HepG2 (cell line): Measurements from ENCODE around the gene FIS1.

Source experiments
- CBFB ChIP-seq: sonication (generic); formaldehyde crosslinking; IDR thresholded peaks from 2 replicates; pipeline ENCODE4 v1.4.0; 2020; ENCODE audit warnings: missing genetic modification reagents
- CENPT ChIP-seq: sonication (generic); formaldehyde crosslinking; IDR thresholded peaks from 2 replicates; pipeline ENCODE4 v1.8.0; 2022; ENCODE audit warnings: low read depth, mild to moderate bottlenecking, moderate library complexity, missing genetic modification reagents
- CREB1 ChIP-seq, 2 experiments: fragments of 450-650 bp in 1 of 2; IDR thresholded peaks; 2 replicates each; pipeline ENCODE4 v1.6.1; 2016 to 2017; ENCODE audit warnings: control low read depth in 1 of 2, mild to moderate bottlenecking in 1 of 2, missing compliant biosample characterization in 1 of 2, missing genetic modification characterization in 1 of 2
- GTF3A ChIP-seq: sonication (generic); formaldehyde crosslinking; conservative IDR thresholded peaks from 2 replicates; pipeline ENCODE4 v1.4.0; 2020; ENCODE audit warnings: mild to moderate bottlenecking, missing genetic modification reagents
- KLF15 ChIP-seq: sonication (generic); formaldehyde crosslinking; IDR thresholded peaks from 2 replicates; pipeline ENCODE4 v1.8.1; 2023; ENCODE audit warnings: borderline replicate concordance, mild to moderate bottlenecking, inconsistent platforms, missing genetic modification reagents, mixed read lengths
- POLR2A ChIP-seq, 2 experiments: IDR thresholded peaks; 2 replicates each; pipeline ENCODE4 v1.6.1; 2011; ENCODE audit warnings: low read depth in 2 of 2, low read length in 2 of 2, mild to moderate bottlenecking in 1 of 2, moderate library complexity in 1 of 2; ENCODE audit not compliant: insufficient read depth in 1 of 2
- ZNF143 ChIP-seq: sonication (generic); formaldehyde crosslinking; IDR thresholded peaks from 2 replicates; pipeline ENCODE4 v1.4.0; 2020; ENCODE audit warnings: missing genetic modification reagents
- ZNF354B ChIP-seq: sonication (generic); formaldehyde crosslinking; IDR thresholded peaks from 2 replicates; pipeline ENCODE4 v1.8.0; 2022; ENCODE audit warnings: mild to moderate bottlenecking, missing genetic modification reagents
- TF ChIP-seq, protein P1 (sequence below): sonication (generic); formaldehyde crosslinking; IDR thresholded peaks from 2 replicates; pipeline ENCODE4 v1.5.0; 2020; ENCODE audit warnings: mild to moderate bottlenecking, missing genetic modification reagents, moderate library complexity
- TF ChIP-seq, protein P2 (sequence below), 2 experiments: sonication (generic) in 1 of 2; formaldehyde crosslinking in 1 of 2; IDR thresholded peaks; 2 replicates each; pipeline versions ENCODE4 v1.5.1 to v1.6.1; 2011 to 2020; ENCODE audit warnings: borderline replicate concordance in 1 of 2, low read depth in 1 of 2, low read length in 1 of 2, mild to moderate bottlenecking in 1 of 2, missing genetic modification reagents in 1 of 2, moderate library complexity in 1 of 2
- TF ChIP-seq, protein P3 (sequence below): sonication (generic); formaldehyde crosslinking; IDR thresholded peaks from 2 replicates; pipeline ENCODE4 v1.4.0; 2020; ENCODE audit warnings: missing genetic modification reagents
- TF ChIP-seq, protein P4 (sequence below): sonication (generic); formaldehyde crosslinking; IDR thresholded peaks from 2 replicates; pipeline ENCODE4 v1.4.0; 2020; ENCODE audit warnings: mild to moderate bottlenecking, missing genetic modification reagents

DNA sequence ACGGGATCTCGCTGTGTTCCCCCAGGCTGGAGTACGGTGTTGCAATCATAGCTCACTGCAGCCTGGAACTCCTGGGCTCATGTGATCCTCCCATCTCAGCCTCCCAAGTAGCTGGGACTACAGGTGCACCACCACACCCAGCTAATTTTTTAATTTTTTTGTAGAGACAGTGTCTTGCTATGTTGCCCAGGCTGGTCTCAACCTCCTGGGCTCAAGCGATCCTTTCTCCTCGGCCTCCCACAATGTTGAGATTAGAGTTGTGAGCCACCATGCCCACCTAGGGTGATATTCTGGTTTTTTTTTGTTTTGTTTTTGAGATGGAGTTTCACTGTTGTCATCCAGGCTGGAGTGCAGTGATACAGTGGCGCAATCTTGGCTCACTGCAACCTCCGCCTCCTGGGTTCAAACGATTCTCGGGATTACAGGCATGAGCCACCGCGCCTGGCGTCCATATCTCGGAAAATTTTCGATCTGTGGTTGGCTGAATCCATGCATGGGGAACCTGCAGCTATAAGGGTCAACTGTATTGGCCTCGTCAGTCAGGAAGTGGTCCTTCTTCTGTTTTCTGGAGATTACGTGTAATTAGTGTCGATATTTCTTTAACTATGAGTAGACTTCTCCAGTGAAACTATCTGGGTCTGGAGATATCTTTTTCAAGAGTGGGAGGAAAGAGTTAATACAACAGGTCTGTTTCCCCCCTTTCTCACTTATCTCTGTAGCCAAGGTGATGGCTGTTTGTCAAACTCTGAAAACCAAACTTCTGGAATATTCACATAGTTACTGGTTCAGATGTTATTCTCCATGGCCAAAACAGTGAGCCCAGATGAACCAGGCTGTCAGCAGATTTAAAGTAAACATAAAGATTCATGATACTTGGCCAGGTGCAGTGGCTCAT lies 21.0 kb upstream of the FIS1 start:
- TF ChIP-seq, protein P1, sequence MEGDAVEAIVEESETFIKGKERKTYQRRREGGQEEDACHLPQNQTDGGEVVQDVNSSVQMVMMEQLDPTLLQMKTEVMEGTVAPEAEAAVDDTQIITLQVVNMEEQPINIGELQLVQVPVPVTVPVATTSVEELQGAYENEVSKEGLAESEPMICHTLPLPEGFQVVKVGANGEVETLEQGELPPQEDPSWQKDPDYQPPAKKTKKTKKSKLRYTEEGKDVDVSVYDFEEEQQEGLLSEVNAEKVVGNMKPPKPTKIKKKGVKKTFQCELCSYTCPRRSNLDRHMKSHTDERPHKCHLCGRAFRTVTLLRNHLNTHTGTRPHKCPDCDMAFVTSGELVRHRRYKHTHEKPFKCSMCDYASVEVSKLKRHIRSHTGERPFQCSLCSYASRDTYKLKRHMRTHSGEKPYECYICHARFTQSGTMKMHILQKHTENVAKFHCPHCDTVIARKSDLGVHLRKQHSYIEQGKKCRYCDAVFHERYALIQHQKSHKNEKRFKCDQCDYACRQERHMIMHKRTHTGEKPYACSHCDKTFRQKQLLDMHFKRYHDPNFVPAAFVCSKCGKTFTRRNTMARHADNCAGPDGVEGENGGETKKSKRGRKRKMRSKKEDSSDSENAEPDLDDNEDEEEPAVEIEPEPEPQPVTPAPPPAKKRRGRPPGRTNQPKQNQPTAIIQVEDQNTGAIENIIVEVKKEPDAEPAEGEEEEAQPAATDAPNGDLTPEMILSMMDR (CRISPR knock-in tag), result no peak
- TF ChIP-seq CENPT (CRISPR knock-in tag) (no peak), ZNF354B (CRISPR knock-in tag) (no peak), CBFB (no peak), ZNF143 (CRISPR knock-in tag) (no peak), KLF15 (CRISPR knock-in tag) (no peak), GTF3A (CRISPR knock-in tag) (no peak), POLR2A (IDR thresholded peaks at IDR 0.05; ENCODE audit: insufficient read depth in 1 of 2, low read depth in 2 of 2, low read length in 2 of 2) (no peak), CREB1 (IDR thresholded peaks at IDR 0.05) (no peak), CREB1 (CRISPR knock-in tag; IDR thresholded peaks at IDR 0.05) (no peak)
- TF ChIP-seq, protein P2, sequence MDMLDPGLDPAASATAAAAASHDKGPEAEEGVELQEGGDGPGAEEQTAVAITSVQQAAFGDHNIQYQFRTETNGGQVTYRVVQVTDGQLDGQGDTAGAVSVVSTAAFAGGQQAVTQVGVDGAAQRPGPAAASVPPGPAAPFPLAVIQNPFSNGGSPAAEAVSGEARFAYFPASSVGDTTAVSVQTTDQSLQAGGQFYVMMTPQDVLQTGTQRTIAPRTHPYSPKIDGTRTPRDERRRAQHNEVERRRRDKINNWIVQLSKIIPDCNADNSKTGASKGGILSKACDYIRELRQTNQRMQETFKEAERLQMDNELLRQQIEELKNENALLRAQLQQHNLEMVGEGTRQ (IDR thresholded peaks at IDR 0.05; ENCODE audit: low read depth, low read length), result no peak
- TF ChIP-seq, protein P2 (CRISPR knock-in tag; IDR thresholded peaks at IDR 0.05; ENCODE audit: borderline replicate concordance), result no peak
- TF ChIP-seq, protein P3, sequence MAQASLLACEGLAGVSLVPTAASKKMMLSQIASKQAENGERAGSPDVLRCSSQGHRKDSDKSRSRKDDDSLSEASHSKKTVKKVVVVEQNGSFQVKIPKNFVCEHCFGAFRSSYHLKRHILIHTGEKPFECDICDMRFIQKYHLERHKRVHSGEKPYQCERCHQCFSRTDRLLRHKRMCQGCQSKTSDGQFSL (CRISPR knock-in tag), result no peak
- TF ChIP-seq, protein P4, sequence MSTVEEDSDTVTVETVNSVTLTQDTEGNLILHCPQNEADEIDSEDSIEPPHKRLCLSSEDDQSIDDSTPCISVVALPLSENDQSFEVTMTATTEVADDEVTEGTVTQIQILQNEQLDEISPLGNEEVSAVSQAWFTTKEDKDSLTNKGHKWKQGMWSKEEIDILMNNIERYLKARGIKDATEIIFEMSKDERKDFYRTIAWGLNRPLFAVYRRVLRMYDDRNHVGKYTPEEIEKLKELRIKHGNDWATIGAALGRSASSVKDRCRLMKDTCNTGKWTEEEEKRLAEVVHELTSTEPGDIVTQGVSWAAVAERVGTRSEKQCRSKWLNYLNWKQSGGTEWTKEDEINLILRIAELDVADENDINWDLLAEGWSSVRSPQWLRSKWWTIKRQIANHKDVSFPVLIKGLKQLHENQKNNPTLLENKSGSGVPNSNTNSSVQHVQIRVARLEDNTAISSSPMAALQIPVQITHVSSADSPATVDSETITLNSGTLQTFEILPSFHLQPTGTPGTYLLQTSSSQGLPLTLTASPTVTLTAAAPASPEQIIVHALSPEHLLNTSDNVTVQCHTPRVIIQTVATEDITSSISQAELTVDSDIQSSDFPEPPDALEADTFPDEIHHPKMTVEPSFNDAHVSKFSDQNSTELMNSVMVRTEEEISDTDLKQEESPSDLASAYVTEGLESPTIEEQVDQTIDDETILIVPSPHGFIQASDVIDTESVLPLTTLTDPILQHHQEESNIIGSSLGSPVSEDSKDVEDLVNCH (CRISPR knock-in tag), result no peak
